ENCODE results near the gene RND3.

The RND3 gene

DNA sequence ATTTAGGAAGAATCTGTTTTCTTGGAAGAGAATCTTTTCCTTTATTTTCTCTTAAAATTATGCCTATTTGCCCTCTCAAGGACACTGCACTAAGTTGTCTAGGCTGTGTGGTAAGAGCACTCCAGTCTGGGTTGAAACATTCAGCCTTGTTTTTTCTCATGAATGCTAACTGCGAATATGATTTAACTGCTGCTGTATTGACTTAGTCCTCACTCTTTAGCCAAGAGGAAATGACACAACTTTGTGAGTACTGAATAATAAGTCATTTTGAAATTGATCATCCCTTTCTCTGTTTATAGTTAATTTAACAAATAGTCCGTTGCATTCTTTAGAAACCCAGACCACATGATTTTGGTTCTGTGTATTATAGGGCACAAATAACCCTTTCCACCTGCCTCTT, 4.5 kb upstream of the RND3 start:
- no peak for DNase-seq

DNA sequence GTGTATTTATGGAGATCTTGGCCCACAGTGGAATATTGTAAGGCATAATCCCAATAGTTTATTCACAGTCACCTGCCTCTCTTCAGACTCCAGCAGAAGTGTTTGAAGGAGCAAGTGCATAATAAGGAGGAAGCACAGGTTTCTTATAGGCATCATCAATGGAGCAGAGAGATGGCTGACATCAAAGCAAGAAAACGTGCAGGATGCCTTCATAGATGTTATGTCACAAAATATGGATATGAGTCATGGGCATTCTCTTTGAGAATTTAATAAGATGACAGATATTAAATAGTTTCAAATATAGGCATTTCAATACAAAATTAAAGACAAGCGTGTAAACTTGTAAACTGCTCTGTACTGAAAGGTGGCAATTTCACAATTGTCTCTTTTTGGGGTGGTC, 4.0 kb upstream of the RND3 start:
- DNase-seq: no peak

DNA sequence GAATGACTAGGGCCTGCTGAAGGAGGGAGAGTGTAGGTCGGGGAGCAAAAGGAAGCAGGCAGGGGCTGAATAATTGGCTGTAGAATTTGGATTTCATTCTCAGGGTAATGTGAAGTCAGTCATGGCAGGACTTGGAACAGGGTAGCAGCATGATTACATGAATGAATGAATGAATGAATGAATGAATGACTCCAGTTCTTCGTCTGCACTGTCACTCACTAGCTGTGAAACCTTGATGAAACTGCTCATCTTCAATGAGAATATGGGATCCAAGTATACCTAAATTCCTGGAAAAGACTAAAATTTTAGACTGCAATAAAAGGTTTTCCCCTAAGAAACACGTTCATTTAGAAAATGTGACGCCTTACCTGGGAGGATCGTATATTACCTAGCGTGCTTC, 3.0 kb upstream of the RND3 start:
- DNase-seq: no peak

DNA sequence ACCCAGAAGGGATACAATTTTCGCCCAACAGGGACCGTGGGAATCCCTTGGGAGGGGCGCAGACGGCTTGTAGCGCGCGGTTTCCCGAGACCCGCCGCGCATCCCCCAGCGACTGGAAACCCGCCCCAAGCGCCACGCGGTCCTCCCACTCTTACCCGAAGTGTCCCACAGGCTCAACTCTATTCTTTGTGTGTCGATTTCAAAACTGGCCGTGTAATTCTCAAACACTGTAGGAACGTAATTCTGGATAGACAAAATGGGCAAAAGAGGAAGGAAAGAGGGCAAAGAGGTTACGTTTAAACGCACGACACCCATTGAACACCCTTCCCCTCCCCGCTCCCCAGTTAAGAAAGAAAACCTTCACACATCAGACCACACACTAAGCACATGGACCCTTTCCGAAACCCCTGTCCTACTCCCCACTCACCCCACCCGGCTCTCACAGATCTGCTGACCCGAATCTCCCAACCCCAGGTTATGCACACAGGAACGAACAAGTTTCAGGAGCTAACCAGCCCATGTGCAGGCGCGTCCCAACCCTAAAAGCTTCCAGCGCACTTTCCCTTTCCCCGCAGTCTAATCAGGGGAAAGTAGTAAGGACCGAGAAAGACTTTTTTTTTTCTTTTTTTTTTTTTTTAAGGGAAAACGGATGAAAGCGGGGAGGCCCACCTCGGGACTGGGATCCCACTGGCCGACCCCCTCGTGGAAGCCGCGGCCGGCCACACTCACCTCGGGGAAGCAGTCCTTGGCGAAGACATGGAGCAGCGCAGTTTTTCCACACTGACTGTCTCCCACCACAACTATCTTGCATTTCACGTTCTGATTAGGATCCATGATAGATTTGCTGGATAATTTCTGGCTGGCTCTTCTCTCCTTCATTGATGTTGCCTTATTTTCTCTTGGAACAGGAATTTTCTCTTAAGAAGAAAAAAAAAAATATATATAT, 655 bp downstream of the RND3 start:
- DNase-seq: peak; percentile 68

DNA sequence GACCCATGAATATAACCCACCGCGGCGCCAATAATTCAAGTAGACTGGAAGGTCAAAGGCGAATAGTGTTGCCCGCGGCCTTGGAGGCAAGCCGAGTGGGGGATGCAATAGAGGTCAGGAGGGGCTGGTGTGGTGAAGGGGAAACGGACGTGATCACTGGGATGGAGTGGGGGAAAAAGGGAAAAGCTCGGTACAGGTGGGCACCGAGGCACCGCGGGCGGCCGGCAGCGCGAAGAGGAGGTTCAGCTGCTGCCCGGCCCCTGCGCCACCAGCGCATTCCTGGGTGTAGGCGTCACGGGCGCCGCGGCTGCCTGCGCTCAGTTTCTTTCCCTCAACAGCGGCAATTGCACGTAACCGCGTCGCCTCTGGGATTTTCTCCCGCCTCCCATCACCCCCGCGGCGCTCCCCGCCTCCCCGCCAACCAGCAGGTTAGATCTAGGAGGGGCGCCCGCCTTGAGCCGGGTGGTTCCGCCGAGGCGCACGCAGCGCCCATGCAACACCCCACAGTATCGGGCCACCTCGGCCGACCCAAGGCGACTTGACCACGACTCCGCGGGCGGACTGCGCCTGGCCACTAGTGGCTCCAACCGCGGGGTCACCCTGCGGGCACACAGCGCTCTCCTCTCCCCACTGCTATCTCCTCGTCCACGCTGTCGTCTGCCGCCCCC, 1.5 kb downstream of the RND3 start:
- peak; percentile 89 for DNase-seq

DNA sequence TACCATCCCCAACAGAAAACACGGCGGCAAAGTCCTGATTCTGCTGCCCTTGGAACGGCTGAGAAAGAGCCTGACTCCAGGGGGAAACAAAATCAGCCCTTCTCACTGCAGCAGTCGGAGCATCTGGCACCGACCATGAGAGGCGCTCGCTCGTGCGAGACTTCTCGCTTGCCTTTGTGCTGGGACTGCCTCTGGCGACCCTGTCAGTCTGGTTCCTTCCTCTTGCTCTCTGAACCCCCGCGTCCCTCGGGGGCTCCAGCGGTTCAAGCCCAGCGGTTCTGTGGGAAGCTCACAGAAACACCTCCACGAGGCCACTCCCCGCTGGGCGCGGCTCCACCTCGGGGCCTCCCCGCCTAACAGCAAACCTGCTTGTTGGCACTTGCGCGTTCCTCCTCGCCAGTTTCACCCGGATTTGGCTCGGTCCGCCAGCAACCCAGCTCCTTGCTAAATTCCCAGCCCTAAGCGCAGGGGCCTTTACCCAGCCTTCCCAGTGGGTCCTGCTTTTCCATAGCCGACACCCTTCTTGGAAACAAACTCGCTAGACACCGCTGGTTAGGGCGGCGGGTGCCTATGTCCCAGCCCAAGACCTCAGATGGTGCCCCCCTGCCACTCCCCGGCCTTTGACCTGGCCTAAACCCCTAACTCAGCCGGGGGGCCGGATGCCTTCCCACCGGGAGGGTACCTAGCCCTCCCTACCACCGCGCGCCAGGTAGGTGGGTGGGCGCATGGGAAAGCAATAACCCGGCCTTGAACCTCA, 2.2 kb downstream of the RND3 start:
- peak; percentile 91 for DNase-seq

DNA sequence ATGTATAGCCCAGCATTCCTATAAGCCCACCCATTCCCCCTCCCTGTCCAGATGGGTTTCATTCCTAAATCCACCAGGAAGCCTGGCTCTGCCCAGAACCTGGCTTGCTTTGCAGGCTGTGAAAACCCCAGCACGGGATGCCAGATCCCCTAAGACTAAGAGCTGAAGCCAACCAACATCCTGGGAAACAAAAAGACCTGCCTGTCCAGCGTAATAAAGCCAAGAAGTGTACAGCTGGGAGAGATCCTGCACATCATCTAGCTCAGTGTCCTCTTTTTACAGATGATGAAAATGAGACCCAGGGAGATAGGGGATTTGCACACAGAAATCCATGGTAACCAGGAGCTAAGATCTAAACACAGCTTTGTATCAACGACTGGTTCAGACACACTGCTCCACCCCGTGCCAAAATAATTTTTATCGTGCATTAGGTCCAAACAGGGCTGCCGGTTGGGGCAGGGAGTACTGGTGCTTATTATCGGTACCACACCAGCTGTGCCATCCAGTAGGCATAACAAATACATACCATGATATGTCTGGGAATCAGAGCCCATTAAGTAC, 2.9 kb downstream of the RND3 start:
- no peak for DNase-seq

DNA sequence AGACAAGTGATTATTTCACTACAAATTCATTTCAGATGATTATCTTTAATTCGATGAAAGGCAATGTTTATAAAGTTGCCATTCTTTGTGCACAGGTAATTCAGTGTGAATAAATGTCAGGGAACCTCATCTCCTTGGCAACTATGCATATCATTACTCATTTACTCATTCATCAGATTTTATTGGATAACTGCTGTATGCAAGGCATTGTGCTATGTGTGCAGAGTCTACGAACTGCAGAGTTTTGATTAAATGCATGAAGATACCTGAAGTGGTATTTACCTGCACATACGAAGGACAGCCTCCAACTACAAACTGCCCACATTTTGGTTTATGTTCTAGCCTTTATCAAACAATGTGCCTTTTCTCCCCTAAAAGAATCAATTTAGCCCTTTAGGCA, 3.5 kb downstream of the RND3 start:
- no peak for DNase-seq

DNA sequence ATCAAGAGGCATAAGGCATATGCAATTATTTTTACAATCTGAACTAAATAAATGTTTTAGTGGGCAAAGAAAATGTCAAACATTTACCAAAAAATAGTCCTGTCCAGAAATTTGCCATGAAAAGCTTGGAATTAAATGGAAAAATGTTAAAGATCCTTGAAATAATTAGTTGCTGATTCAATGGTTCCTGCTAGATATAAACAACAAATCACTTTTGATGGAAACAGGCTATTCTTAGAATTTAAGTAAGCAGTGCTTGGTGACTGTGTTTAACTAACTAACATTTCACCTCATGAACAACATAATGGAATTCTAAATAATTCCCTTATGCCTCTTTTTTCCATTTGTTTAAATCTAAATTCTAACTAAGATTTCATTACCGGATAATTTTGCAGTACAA, 3.9 kb downstream of the RND3 start:
- DNase-seq: no peak

DNA sequence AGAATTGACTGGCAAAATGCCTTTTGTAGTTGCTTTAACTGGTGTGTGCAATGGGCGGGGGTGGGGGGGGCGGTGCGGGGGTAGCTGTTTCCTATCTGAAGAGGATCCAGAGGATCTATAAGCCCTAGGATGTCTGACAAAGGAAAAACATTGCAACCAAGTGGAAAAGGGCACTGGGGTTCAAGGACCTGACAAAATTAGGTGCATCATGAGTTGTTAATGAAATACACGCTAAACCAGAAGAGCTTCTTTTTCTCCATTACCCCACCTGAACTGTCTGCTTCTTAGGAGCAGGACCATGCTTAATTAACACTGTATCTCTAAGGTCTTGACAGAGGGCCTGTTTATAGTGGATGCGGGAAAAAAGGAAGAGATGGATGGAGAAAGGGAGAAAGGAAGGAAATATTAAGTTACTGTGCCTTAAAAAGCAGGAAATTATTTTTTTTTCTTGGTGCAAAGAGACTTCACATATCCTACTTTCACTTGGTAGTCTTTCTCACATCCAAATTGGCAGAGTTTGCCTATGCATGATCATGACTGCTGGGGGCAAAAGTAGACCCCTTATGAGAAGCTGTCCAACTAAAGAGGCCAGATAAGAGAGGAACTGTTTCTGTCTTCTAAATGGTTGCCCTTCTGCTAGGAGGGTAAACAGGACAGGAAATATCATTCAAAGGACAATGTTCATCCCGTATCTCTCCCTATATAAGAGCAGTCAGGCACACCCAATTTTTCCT, 4.6 kb downstream of the RND3 start:
- DNase-seq: no peak

DNA sequence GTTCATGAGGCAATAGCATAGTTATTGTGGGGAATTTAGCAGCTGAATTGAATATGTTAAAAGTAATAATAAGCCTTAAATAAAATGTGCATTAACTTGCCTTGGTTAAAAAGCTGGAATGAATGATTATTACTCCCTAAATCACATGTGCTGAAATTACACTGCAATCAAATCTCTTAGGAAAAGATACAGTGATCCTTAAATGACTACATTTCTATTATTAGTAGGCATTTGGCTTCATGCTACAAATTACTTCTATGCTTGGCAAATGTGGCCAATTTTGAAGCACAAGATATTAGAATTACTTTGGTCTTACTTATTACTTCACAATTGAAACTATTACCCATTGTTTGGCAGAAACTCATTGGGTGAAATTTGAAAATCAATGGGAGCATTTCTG, 5.4 kb downstream of the RND3 start:
- no peak for DNase-seq

DNA sequence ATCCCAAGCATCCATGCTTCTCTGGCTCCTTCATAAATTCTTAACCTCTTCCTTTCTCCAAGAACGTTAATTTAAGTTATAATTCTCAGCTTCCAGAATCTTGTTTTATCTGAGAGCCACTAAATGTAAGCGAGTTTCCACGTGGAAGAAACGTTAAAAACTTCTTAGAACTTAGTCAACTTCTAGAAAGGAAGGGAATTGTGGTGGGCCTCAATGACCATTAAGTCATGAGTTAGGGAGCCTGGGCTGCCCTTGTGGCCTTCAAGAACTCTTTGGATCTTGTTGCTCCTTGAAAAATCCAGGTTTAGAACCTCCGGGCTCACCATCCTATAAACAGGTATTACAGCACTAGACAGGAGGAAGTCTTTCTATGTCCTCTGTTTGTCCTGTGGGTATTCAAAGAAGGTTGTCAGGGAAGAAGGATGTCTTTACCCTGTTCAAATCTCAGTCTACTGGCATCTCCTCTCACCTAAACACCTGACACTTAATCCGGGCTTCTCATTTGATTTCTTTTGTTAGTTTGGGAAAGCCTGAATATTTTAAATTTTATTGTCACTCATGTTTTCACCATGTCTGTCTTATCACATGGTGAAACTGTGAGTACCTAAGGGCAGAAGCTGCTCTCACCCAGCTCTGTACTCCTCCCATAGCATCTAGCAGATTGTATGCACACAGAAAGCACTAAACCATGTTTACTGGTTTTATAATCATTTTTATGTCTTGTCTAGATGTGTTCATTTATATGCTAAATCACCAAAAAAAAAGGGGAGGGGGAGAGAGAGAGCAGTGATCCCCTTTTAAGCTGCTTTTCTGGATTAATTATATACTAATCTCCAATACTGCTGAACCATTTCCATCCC, 6.3 kb downstream of the RND3 start:
- DNase-seq: no peak

DNA sequence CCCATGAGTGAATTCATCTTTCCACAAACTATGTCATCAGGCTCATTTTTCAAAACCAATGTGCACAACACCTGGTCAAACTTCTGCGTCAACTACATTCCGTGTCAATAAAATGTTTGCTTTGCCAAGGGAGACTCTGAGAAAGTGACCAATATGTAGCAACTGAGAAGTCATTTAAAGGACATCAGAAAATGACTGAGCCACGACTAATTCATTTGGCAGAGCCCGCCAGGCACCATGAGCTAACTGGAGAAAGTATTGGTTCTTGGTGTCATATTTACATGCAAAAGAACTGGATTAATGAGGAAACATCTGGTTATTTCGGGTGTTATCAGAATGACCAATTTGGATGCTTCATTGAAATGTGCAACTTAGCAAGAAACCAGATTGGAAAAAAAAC, 7.2 kb downstream of the RND3 start:
- DNase-seq: no peak

DNA sequence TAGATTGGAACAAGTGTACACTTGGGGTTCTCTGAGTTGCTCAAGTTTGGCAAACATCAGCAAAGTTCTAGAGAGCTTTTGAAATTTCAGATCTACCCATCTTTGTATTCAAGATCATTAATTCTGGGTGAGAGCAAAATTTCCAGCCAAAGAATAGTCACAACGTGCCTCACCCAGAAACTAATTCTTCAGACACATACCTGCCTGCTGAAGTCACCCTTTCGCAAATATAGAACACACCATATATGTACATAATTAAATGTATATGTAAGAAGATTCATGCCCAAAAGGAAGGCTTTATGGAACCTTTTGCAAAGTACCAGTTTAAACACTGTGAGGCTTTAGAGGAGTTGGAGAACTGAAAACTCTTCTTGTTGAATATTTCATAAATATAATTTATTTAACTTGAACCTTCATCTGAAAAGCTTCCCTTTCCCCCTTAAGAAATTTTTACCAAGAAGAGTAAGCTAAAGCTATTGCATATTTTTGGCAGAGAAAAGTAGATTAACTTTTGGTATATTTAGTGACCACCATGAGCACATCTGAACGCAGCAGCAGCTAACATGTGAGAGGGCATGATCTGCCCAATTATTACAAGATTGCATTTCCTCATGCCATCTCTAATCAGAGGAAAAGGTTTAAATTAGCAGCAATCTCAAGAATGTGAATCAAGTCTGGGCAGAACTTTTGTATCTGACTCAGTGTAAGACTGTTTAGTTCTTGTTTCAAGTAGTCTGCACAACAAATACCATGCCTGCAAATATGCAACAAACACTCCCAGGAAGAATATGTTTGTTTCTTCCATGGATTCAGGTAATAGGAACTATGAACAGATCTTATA, 8.2 kb downstream of the RND3 start:
- no peak for DNase-seq

DNA sequence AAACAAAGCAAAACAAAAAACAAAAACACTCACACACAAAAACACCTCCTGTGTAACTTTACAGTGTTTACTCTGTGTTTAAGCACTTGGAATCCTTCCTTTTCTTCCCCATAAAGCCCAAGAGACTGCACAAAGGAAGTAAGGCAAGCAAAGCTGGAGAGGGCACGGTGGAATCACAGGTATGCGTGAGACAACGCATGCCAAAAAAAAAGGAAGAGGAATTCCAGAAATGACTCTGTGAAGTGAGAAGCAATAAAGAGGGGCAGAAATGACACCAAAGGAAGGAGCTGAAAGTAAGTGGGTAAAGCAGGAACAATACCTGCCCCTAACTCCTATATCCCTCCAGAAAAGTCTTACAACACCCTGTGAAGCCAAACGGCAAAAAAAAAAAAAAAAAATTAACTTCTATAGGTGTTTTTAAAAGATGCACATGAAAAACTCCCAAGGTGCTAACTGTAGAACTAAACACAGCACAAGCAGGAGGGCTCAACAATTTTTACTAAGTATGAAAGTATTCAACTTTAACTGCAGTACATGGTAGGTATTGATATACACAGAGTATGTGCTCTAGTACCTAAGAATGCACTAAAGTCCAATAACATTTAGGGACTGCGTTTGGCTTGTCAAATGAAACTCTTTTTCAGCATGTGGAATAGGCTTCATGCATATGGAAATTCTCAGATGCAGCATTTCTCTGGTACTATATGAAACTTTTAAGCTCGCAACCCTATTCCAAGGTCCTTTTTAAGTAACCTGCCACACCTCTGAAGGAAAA, 9.1 kb downstream of the RND3 start:
- DNase-seq: peak; percentile 78

DNA sequence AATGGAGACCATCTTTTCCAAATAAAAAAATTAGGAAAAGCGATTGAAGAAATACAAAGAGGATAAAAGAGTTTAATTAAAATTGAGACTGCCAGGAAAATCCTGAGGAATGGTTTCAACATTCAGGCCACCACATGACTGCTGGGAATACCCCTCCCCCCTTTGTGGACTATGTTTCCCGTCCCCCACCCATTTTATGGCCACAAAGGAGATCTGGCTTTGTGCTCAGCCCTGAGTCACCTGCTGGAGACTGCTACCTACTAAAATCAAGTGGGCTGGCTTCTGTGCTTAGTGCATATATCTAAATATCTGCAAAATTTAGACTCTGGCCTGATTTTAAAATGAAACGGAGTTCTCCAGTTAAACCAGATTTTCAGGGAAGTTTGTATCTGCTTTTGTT, 10.1 kb downstream of the RND3 start:
- peak; percentile 86 for DNase-seq

DNA sequence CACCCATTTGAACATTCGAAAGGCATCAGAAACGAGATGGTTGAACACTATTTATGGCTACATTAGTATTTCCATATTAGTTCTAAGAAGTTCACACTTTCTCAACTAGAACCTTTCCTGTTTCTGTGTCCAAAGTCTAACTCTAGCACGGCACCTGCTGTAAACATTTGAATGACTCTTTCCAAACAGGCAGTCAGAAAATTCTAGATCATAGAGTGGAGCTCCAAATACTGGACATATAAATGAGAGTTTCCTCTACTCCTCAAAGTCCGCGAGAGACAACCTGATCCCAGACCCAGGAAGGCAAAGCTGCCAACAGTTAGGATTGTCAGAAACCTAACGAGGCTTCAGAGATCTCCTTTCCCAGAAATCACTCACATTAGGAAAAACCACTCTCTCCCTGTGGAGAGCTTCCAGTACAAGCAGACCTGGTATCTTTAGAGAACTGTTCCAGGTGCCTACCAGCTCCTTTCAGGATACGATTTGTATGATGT, 10.6 kb downstream of the RND3 start:
- no peak for DNase-seq

DNA sequence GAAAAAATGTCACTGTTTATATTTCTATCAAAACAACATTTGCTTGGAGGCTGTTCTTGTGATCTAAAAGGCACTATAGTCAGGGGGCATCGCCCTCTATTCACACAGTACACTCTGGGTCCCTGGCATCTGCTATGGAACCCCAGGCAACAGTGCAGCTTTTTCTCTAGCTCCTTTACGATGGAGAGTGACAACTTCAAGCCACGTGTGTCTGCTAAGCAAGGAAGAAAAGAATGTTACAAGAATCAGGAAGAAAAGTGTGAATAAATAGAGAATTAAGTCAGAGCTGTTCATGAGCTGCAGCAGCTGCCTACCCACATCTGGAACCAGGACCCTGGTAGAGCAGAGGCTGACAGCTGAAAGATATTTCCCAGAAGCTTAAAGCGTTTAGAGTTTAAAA, 11.2 kb downstream of the RND3 start:
- no peak for DNase-seq

DNA sequence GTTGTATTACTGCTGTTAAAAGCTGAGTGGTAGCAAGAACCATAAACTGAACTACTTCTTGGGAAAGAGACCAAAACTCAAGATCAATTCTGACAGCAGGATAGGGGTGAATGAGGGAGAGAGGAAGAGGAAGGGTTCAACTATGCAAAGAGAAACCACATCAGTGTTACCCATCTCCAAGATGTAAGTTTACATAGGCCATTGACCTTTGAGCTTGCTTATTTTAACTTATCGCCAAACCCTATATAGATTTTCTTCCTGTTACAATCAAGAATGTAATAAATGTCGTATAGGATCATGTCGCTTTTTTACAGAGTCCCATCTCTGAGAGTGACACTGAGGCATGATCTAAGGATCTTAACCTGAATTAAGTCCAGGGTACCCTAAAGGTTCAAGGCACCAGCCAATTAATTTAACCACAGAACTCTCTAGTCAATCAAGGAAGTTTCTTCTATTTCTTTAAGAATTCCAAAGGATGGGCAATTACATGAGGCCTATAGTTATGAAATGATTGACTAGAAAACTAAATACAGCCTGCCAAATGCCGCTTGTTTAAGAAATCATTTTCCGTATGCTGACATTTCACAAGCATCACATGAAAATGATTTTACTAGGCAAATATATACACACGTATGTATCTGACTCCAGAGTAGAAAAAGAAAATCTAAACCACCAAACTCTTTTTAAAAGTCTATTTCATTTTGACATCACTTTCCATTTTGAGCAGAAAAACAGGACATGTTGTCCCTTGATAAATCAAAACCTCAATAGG, 11.8 kb downstream of the RND3 start:
- DNase-seq: no peak

Measured in islet precursor cell (in vitro differentiated cells).